ENCODE data around the gene BRMS1. TPM values are rescaled to one million over a fixed set of nuclear protein-coding genes. Genes with fewer than 3 reads are reported as not detected.
A peak's percentile ranks its signal among the peaks of the same experiment; 100 is the strongest.

Gene BRMS1
- polyA plus RNA-seq, 1 donor (not counting 4 experiments of a cell fraction or from before 2014, with no cell fraction given), result 61.4 TPM

GRCh38 chr11:66337103-66337899 is 7.6 kb downstream of the BRMS1 start:
- FAIRE-seq (no peak), DNase-seq (ENCODE audit: low read depth, low spot score) (no peak)
- dilution Hi-C loops (cut with MboI; ENCODE audit: extremely low pct_ligation_motif_present, low sequenced_read_pairs), result no loop called here
- TF ChIP-seq EZH2 (IDR thresholded peaks at IDR 0.05; ENCODE audit: low read length) (no peak), CTCF (optimal IDR thresholded peaks at IDR 0.05 in 1 of 3, IDR thresholded peaks at IDR 0.05 in 1 of 3, conservative IDR thresholded peaks at IDR 0.05 in 1 of 3; ENCODE audit: extremely low read depth in 1 of 3, insufficient read depth in 2 of 3, low read length in 3 of 3) (no peak)
- Histone ChIP-seq H4K20me1 (ENCODE audit: control insufficient read depth, extremely low read depth, insufficient read depth, low read length) (peaks cover 3% of the 10 kb centered on the region), H3K27me3 (ENCODE audit: control insufficient read depth, extremely low read depth, insufficient read depth, low read length) (no peaks in the 10 kb centered on the region), H3K9ac (ENCODE audit: control insufficient read depth, extremely low read depth, insufficient read depth, low read length) (peak overlapping the region; percentile 85), H3K36me3 (ENCODE audit: control insufficient read depth in 2 of 2, extremely low read depth in 1 of 2, insufficient read depth in 2 of 2, low read length in 2 of 2) (peaks cover 33 to 51% of the 10 kb centered on the region in 2 experiments), H3K4me2 (ENCODE audit: control insufficient read depth, extremely low read depth, insufficient read depth, low read depth, low read length) (peak overlapping the region; percentile 95), H2AFZ (ENCODE audit: control insufficient read depth, low read length) (no peak overlapping the region), H3K4me1 (ENCODE audit: control insufficient read depth, extremely low read depth, insufficient read depth, low read length) (peaks cover 49% of the 10 kb centered on the region), H3K4me3 (ENCODE audit: control insufficient read depth in 2 of 3, extremely low read depth in 1 of 3, insufficient read depth in 2 of 3, low read depth in 1 of 3, low read length in 3 of 3) (peak overlapping the region in 1 of 3 experiments; percentile 78), H3K79me2 (ENCODE audit: control insufficient read depth, insufficient read depth, low read length) (peaks cover 26% of the 10 kb centered on the region), H3K27ac (ENCODE audit: control insufficient read depth, insufficient read depth, low read length) (peak overlapping the region; percentile 97), H3K9me1 (ENCODE audit: control insufficient read depth, extremely low read depth, insufficient read depth, low read length) (peaks cover 6% of the 10 kb centered on the region), H3K9me3 (ENCODE audit: control insufficient read depth, low read depth, low read length) (no peaks in the 10 kb centered on the region)

GRCh38 chr11:66336234-66337102 is 8.4 kb downstream of the BRMS1 start, which contains the start of gene RIN1:
Gene RIN1 (minus strand): TSS chr11:66336434. CDS start chr11:66336402, 32 bp downstream.
- Histone ChIP-seq H3K4me2 (ENCODE audit: control insufficient read depth, extremely low read depth, insufficient read depth, low read depth, low read length) (peak within 1 kb of the TSS; percentile 95), H3K9me3 (ENCODE audit: control insufficient read depth, low read depth, low read length) (no peaks in the 10 kb centered on the region), H2AFZ (ENCODE audit: control insufficient read depth, low read length) (no peak within 1 kb of the TSS), H3K27ac (ENCODE audit: control insufficient read depth, insufficient read depth, low read length) (peak within 1 kb of the TSS; percentile 97), H3K9me1 (ENCODE audit: control insufficient read depth, extremely low read depth, insufficient read depth, low read length) (peaks cover 6% of the 10 kb centered on the region), H4K20me1 (ENCODE audit: control insufficient read depth, extremely low read depth, insufficient read depth, low read length) (peaks cover 3% of the 10 kb centered on the region), H3K36me3 (ENCODE audit: control insufficient read depth in 2 of 2, extremely low read depth in 1 of 2, insufficient read depth in 2 of 2, low read length in 2 of 2) (peaks cover 34 to 55% of the 10 kb centered on the region in 2 experiments), H3K27me3 (ENCODE audit: control insufficient read depth, extremely low read depth, insufficient read depth, low read length) (no peaks in the 10 kb centered on the region), H3K4me1 (ENCODE audit: control insufficient read depth, extremely low read depth, insufficient read depth, low read length) (peaks cover 49% of the 10 kb centered on the region), H3K79me2 (ENCODE audit: control insufficient read depth, insufficient read depth, low read length) (peaks cover 22% of the 10 kb centered on the region), H3K9ac (ENCODE audit: control insufficient read depth, extremely low read depth, insufficient read depth, low read length) (peak within 1 kb of the TSS; percentile 85), H3K4me3 (ENCODE audit: control insufficient read depth in 2 of 3, extremely low read depth in 1 of 3, insufficient read depth in 2 of 3, low read depth in 1 of 3, low read length in 3 of 3) (peak within 1 kb of the TSS; percentile 60 to 78 (median 78))
- FAIRE-seq (peak; percentile 93), DNase-seq (ENCODE audit: low read depth, low spot score) (peak; percentile 87)
- dilution Hi-C loops (cut with MboI; ENCODE audit: extremely low pct_ligation_motif_present, low sequenced_read_pairs), result no loop called here
- no peak for TF ChIP-seq CTCF (optimal IDR thresholded peaks at IDR 0.05 in 1 of 3, IDR thresholded peaks at IDR 0.05 in 1 of 3, conservative IDR thresholded peaks at IDR 0.05 in 1 of 3; ENCODE audit: extremely low read depth in 1 of 3, insufficient read depth in 2 of 3, low read length in 3 of 3)
- TF ChIP-seq EZH2 (IDR thresholded peaks at IDR 0.05; ENCODE audit: low read length), result no peak
